NB4 (cell line): Measurements from ENCODE around the gene HCN2.
A peak's percentile ranks its signal among the peaks of the same experiment; 100 is the strongest.
"Not testable (repeated sequence)": the region's sequence is repeated elsewhere in the genome, so short reads cannot be mapped to it uniquely, and the experiment has no call there.

Experiments
- DNase-seq: peaks from one replicate; pipeline ENCODE4 v3.0.0; 2010; ENCODE audit warnings: low read depth
- H3K4me3 ChIP-seq: one replicate; pipeline ENCODE4 v1.5.1; 2011; ENCODE audit warnings: mild to moderate bottlenecking, low read depth, low read length, moderate library complexity
- MAX ChIP-seq: IDR thresholded peaks from 2 replicates; pipeline ENCODE4 v1.6.1; 2011; ENCODE audit warnings: low read depth, low read length
- MYC ChIP-seq: IDR thresholded peaks from 2 replicates; pipeline ENCODE4 v1.6.1; 2011; ENCODE audit warnings: low read depth, low read length
- POLR2A ChIP-seq: IDR thresholded peaks from 2 replicates; pipeline ENCODE4 v1.6.1; 2011; ENCODE audit warnings: mild to moderate bottlenecking; ENCODE audit not compliant: insufficient read length; ENCODE audit errors: extremely low read depth
- TF ChIP-seq, protein P1 (sequence below): IDR thresholded peaks from one replicate; pipeline ENCODE4 v1.5.1; 2012; ENCODE audit warnings: low read depth, low read length

HCN2 gene

DNA sequence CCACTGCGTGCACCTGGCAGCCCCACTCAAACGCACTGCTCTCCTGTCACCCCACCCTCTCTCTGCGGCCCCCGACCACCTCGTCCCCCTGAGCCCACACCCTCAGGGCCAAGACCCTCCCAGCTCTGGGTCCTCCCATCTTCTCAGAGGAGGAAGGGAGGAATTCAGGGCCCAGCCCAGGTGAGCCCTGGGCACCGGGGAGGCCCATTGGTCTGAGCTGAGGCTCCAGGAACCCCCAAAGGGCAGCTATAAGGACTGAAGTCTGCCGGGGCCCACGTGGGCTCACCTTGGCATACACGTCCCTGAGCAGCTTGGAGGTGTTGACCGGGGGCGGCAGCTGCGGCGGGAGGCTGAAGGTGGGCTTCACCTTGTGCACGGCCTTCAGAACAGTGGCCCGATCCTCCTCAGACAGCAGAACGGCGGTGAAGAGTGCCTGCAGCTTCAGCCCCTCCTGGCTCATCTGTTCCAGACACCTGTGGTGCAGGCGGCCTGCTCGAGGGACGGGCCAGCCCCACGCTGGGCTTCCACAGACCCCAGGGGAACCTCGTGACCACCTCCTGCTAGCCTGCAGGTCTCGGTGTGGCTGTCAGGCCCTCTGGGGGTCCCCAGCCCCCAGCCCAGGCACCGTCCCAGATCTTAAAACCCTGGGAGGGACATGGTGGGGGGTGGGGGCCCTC is 34.9 kb downstream of the HCN2 start:
- no peak for DNase-seq
- no peak overlapping the region for H3K4me3 ChIP-seq
- TF ChIP-seq, protein P1, sequence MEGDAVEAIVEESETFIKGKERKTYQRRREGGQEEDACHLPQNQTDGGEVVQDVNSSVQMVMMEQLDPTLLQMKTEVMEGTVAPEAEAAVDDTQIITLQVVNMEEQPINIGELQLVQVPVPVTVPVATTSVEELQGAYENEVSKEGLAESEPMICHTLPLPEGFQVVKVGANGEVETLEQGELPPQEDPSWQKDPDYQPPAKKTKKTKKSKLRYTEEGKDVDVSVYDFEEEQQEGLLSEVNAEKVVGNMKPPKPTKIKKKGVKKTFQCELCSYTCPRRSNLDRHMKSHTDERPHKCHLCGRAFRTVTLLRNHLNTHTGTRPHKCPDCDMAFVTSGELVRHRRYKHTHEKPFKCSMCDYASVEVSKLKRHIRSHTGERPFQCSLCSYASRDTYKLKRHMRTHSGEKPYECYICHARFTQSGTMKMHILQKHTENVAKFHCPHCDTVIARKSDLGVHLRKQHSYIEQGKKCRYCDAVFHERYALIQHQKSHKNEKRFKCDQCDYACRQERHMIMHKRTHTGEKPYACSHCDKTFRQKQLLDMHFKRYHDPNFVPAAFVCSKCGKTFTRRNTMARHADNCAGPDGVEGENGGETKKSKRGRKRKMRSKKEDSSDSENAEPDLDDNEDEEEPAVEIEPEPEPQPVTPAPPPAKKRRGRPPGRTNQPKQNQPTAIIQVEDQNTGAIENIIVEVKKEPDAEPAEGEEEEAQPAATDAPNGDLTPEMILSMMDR, result no peak
- no peak for TF ChIP-seq MAX
- TF ChIP-seq POLR2A, result no peak
- TF ChIP-seq MYC, result no peak

DNA sequence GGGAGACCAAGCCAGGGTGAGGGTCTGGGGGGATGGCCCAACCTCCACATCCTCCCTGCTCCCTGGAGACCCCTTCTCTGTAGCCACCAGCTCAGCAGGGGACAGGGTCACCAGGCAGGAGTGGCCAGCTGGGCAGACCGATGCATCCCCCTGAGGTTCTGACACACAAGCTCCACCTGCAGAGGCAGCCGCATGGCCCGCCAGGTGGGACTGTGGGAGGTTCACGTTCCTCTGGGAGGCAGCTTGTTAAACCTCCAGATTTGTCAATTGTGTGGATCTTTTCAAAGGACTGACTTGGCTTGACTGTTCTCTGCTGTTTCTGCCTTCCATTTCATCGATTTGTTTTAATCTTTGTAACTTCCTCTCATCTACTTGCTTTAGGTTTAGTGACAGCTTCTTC is 35.6 kb downstream of the HCN2 start:
- no peak for TF ChIP-seq MAX
- TF ChIP-seq, protein P1, result no peak
- TF ChIP-seq MYC, result no peak
- TF ChIP-seq POLR2A, result no peak

GRCh38 chr19:626566-626965 is 36.9 kb downstream of the HCN2 start:
- not testable (repeated sequence) for DNase-seq, H3K4me3 ChIP-seq

More for the DNA sequence above, 35.6 kb downstream of the HCN2 start:
- no peak for DNase-seq
- H3K4me3 ChIP-seq, result no peak overlapping the region

GRCh38 chr19:628168-628567 is 38.5 kb downstream of the HCN2 start:
- peak; percentile 30 for DNase-seq
- TF ChIP-seq POLR2A, result no peak
- TF ChIP-seq MAX, result no peak
- TF ChIP-seq, protein P1, result no peak
- no peak for TF ChIP-seq MYC
- H3K4me3 ChIP-seq, result no peak overlapping the region

DNA sequence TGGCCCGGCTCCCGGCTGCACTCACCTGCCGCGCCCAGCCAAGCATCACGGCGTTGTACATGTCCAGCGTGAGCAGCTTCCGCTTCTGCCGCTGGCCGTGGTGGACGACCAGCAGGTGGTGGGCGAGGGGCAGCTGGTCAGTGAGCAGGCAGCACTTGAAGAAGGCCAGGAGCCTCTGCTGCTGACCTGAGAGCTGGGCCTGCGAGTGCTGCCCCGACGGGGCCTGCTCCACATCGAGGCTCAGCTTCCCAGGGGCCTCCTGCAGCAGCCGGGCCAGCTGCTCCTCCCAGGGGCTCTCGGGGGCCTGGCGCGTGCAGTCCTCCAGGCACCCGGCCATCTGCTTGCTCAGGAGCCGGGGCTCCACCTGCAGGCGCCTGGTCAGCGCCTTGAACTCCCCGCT is 39.8 kb downstream of the HCN2 start:
- not testable (repeated sequence) for DNase-seq, H3K4me3 ChIP-seq

GRCh38 chr19:629961-630714 is 40.5 kb downstream of the HCN2 start:
- TF ChIP-seq POLR2A (no peak), MAX (no peak), MYC (no peak)
- TF ChIP-seq, protein P1, result no peak
- no peak for DNase-seq
- no peak overlapping the region for H3K4me3 ChIP-seq
